Measurements from ENCODE around the gene HSPB3.
"Not testable (repeated sequence)": the region's sequence is repeated elsewhere in the genome, so short reads cannot be mapped to it uniquely, and the experiment has no call there.

Gene HSPB3

DNA sequence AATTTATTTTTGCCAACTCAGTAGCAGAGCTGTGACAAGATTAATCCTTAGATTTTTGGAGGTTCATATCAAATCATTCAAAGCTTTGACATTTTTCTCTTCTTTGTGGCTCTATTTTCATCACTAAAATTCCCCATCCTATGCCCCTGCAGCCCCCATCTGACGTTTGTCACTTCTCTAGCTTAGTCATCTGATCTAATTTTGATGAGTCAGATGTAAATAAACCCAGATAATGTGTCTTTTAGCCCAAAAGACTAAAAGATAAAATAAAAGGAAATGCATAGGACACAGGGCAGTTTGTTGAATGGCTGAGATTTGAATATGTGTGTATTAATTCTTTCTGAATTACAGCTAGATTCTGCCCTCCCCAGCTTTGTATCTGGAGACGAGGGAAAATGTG, 897 bp upstream of the HSPB3 start:
- no peak for DNase-seq (ENCODE audit: insufficient read length, low spot score)
- no peak for FAIRE-seq

DNA sequence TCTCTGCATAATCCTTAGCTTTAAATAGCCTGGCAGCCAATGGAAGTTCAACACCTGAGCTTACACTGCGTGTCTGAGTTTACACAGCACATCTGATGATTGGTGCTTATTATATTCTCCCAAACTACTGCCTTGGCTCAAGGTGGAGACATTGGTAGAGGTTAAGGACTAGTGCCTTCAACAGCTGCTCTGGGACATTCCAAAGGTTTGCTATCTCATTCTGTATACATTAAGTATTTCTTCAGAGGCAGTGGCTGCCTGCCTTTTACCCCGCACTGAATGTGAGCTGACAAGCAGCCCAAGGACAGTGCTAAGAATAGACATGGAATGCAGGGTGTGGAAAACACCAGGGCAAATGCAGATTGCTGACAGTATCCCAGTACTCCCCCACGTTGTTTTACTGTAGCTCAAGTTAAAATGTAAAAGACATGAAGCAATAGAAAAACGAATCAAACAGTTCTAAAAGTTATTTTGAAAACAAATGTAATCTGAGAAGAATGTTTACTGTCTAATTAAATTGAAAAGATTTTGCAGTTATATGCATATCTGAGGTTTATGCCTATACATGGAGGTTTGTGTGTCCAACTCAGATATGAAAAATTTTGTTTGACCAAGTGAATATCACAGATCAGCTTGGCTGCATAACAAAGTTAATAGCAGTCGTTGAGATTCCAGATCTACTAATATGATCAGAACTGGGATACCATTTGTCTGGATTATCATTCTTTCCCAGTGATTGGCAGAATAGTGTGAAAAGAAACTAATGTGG, 1.8 kb downstream of the HSPB3 start:
- FAIRE-seq (no peak), DNase-seq (ENCODE audit: insufficient read length, low spot score) (no peak)

DNA sequence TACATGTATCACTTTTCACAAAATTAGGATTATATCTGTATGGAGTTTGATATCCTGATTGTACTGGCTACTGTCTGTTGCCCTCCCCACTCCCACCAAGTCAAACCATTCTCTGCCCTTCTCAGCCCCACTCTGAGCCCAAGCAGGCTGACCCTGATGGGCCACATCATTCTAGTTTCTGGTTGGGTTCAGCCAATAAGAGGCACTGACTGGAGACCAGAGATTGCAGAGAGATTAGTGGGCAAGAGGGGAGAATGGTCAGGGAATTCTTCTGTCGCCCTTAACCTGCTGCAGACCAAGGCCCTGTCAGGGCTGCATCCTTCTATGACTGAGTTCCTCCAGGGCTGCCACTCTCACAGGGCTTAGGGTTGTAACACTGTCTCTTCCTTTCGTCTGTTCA, 2.7 kb downstream of the HSPB3 start:
- no peak for DNase-seq (ENCODE audit: insufficient read length, low spot score)
- no peak for FAIRE-seq

GRCh38 chr5:54460181-54460919, 4.9 kb downstream of the HSPB3 start:
- no peak for FAIRE-seq

GRCh38 chr5:54462281-54462680, 6.8 kb downstream of the HSPB3 start:
- FAIRE-seq = no peak
- no peak for DNase-seq (ENCODE audit: insufficient read length, low spot score)

More at GRCh38 chr5:54460181-54460919, 4.9 kb downstream of the HSPB3 start:
- DNase-seq (ENCODE audit: insufficient read length, low spot score) = no peak

DNA sequence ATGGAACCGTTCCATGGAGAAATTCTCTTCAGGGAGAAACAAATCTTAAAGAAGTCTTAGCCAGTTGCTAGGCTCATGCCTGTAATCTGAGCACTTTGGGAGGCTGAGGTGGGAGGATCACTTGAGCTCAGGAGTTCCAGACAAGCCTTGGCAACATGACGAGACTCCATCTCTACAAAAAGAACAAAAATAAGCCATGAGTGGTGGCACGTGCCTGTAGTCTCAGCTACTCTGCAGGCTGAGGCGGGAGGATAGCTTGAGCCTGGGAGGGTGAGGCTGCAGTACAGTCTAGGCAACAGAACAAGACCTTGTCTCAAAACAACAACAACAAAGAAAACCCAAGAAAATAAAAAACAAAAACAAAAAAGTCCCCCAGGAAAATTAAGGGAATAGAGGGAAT, 8.2 kb downstream of the HSPB3 start:
- DNase-seq (ENCODE audit: insufficient read length, low spot score) (no peak), FAIRE-seq (no peak)

DNA sequence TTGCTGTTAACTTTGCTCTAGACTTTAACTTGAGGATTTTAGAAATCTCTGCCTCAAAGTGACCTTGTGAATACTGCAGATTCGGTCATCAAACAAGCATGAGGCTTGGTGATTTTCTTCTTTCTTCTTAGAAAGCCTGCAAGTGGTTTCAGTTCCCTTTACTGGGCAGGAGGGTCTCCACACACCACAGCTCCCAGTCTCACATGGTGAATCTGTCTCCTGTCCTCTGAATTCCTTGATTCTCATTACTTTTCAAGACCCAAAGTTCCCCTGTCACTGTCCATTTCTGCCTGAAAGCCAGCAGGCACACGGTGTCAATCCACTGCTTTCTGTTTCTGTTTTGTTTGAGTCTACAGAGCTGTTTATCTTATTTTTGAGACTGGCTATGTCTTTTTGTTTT, 14.1 kb downstream of the HSPB3 start:
- FAIRE-seq (peak; percentile 78), DNase-seq (ENCODE audit: insufficient read length, low spot score) (peak; percentile 16)

- no peak for DNase-seq (ENCODE audit: insufficient read length, low spot score)
- FAIRE-seq = no peak
These were observed 14.6 kb downstream of the HSPB3 start for GRCh38 chr5:54470128-54470527.

DNA sequence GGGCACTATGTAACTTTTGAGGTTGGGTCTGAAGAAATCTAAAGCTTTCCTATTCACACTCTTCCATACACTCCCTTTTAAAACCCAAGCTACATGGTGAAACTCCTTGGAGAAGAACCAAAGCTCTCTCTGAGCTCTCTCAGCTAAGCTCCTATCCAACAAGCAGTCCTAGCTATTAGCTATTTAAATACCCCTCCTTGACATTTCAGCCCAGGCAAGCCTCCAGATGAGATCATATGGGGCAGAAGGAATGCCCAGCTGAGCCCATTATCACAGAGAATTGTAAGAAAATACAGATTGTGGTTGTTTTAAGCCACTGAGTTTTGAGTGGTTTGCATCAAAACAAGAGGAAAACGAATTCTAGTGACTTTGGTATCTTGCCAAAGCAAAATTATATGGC, 15.2 kb downstream of the HSPB3 start:
- FAIRE-seq (no peak), DNase-seq (ENCODE audit: insufficient read length, low spot score) (no peak)

DNA sequence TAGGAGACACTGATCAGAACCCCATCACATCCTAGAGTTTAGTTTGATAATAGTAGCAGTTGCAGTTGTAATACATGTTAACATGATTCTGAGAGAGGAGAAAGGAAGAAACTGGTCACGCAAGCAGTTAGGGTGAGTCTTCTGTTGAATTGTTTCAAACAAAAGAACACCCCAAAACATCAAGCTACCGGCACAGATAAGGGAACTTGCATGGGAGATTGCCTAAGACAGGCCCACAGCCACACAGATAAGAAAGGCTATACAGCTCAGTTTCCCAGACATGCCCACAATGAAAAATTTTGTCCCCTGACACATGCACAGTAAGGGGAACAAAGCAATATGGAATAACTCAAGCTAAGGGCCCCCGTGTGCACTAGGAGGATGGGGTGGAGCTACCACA, 15.9 kb downstream of the HSPB3 start:
- DNase-seq (ENCODE audit: insufficient read length, low spot score) = no peak
- no peak for FAIRE-seq

- DNase-seq (ENCODE audit: insufficient read length, low spot score) = no peak
- FAIRE-seq = no peak
These were observed 21.2 kb downstream of the HSPB3 start for GRCh38 chr5:54476682-54477081.

GRCh38 chr5:54477941-54478478, 22.5 kb downstream of the HSPB3 start:
- no peak for FAIRE-seq

GRCh38 chr5:54480296-54480695, 24.8 kb downstream of the HSPB3 start:
- FAIRE-seq (no peak), DNase-seq (ENCODE audit: insufficient read length, low spot score) (no peak)

More at GRCh38 chr5:54477941-54478478, 22.5 kb downstream of the HSPB3 start:
- DNase-seq (ENCODE audit: insufficient read length, low spot score) = no peak

DNA sequence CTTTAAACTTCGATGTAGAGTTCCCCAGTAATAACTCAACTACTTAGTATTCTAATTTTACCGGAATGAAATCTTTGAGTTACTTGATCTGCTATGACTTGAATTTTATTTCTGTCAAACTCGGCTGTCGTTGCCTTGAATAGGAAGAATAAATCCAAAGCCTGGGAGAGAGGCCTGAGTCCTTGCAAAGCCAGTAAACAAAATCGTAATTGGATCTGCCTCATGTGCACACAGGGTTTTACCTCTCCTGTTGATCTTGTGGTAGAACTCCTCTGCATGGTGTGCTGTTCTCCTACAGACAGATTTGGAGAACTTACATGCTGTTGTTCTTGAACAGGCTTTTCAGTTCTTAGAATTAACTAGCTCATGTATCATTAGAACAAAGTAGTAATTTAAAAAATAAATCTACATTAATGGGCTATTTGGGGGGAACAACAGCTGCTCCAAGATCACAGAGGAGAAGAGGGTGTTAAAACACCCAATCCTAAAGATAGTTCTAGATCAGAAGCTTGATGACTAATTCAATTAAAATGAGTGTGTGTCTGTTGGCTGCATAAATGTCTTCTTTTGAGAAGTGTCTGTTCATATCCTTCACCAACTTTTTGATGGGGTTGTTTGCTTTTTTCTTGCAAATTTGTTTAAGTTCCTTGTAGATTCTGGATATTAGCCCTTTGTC, 28.9 kb downstream of the HSPB3 start:
- no peak for FAIRE-seq
- no peak for DNase-seq (ENCODE audit: insufficient read length, low spot score)

DNA sequence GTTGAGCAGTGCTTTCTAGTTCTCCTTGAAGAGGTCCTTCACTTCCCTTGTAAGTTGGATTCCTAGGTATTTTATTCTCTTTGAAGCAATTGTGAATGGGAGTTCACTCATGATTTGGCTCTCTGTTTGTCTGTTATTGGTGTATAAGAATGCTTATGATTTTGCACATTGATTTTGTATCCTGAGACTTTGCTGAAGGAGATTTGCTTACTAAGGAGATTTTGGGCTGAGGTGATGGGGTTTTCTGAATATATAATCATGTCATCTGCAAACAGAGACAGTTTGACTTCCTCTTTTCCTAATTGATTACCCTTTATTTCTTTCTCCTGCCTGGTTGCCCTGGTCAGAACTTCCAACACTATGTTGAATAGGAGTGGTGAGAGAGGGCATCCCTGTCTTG, 30.2 kb downstream of the HSPB3 start:
- FAIRE-seq; DNase-seq (ENCODE audit: insufficient read length, low spot score): not testable (repeated sequence)

GRCh38 chr5:54489648-54489979, 34.1 kb downstream of the HSPB3 start:
- not testable (repeated sequence) for DNase-seq (ENCODE audit: insufficient read length, low spot score); FAIRE-seq

GRCh38 chr5:54491326-54491725, 35.8 kb downstream of the HSPB3 start:
- DNase-seq (ENCODE audit: insufficient read length, low spot score) = no peak
- no peak for FAIRE-seq

- DNase-seq (ENCODE audit: insufficient read length, low spot score) (no peak), FAIRE-seq (no peak)
These were observed 36.7 kb downstream of the HSPB3 start for GRCh38 chr5:54492178-54492577.

- FAIRE-seq (no peak), DNase-seq (ENCODE audit: insufficient read length, low spot score) (no peak)
These were observed 39.5 kb downstream of the HSPB3 start for GRCh38 chr5:54495027-54495426.
